ENCODE results near the gene CEP43.

The CEP43 gene

GRCh38 chr6:166999145-166999883, at the start of gene CEP43:
CEP43 (plus strand) TSS chr6:166999397; CDS start chr6:166999413, 16 bp downstream.
- peak; percentile 89 for DNase-seq

GRCh38 chr6:166949528-166950442, 49.4 kb upstream of the CEP43 start:
- no peak for DNase-seq

GRCh38 chr6:166950443-166950821, 48.8 kb upstream of the CEP43 start:
- DNase-seq = no peak

GRCh38 chr6:166950892-166951669, 48.1 kb upstream of the CEP43 start:
- peak; percentile 67 for DNase-seq

- no peak for DNase-seq
Measured at GRCh38 chr6:166951670-166952060, 47.5 kb upstream of the CEP43 start.

GRCh38 chr6:166952121-166952520, 47.1 kb upstream of the CEP43 start:
- DNase-seq = peak; percentile 32

- DNase-seq = peak; percentile 39
Measured at GRCh38 chr6:166952567-166953486, 46.4 kb upstream of the CEP43 start.

- DNase-seq = no peak
Measured at GRCh38 chr6:166954118-166954713, 45.0 kb upstream of the CEP43 start.

- DNase-seq = peak; percentile 45
Measured at GRCh38 chr6:166955121-166955864, 43.9 kb upstream of the CEP43 start.

GRCh38 chr6:166955865-166956443, 43.2 kb upstream of the CEP43 start:
- no peak for DNase-seq

- peak; percentile 100 for DNase-seq
Measured at GRCh38 chr6:166956444-166957086, 42.6 kb upstream of the CEP43 start, which contains the start of gene RNASET2. RNASET2 (minus strand) TSS chr6:166956550; CDS start chr6:166956182, 368 bp downstream.

- DNase-seq = peak; percentile 65
Measured at GRCh38 chr6:166957087-166957804, 42.0 kb upstream of the CEP43 start.

GRCh38 chr6:166957805-166958076, 41.5 kb upstream of the CEP43 start:
- DNase-seq = no peak

GRCh38 chr6:166958926-166959861, 40.0 kb upstream of the CEP43 start:
- peak; percentile 45 for DNase-seq

- DNase-seq = no peak
Measured at GRCh38 chr6:166959911-166960608, 39.1 kb upstream of the CEP43 start.

GRCh38 chr6:166960609-166960978, 38.6 kb upstream of the CEP43 start:
- no peak for DNase-seq

GRCh38 chr6:166966268-166966667, 32.9 kb upstream of the CEP43 start:
- DNase-seq = no peak
